Stimulated activated CD8-positive, alpha-beta memory T cell treated with anti-CD3 and anti-CD28 coated beads, Interleukin-12 subunit alpha, Interleukin-12 subunit beta, amount 100 ng/mL, for 24 hours (primary cell): ENCODE results near the gene OR4C11.

Experiments
- DNase-seq: peaks from one replicate; pipeline ENCODE4 v3.0.0-alpha.2; 2020; ENCODE audit errors: extremely low read depth

Gene OR4C11

GRCh38 chr11:55607545-55607944 lies at the start of gene OR4C11:
TSS of gene OR4C11 (minus strand) at chr11:55607645. CDS start at chr11:55604373, 3,272 bp downstream.
- no peak for DNase-seq

GRCh38 chr11:55655096-55655495 lies 47.7 kb upstream of the OR4C11 start:
- no peak for DNase-seq

GRCh38 chr11:55652560-55652959 lies 45.1 kb upstream of the OR4C11 start:
- no peak for DNase-seq

- no peak for DNase-seq
Measured at GRCh38 chr11:55648027-55648426, 40.6 kb upstream of the OR4C11 start, which contains the start of gene OR4S2. TSS of gene OR4S2 (plus strand) at chr11:55648327. CDS start at chr11:55650904, 2,577 bp downstream.

- no peak for DNase-seq
Measured at GRCh38 chr11:55634813-55635212, 27.4 kb upstream of the OR4C11 start, which contains the start of gene OR4P4. TSS of gene OR4P4 (plus strand) at chr11:55635113.

GRCh38 chr11:55624531-55624930 lies 17.1 kb upstream of the OR4C11 start:
- no peak for DNase-seq

GRCh38 chr11:55572548-55572947 lies 34.9 kb downstream of the OR4C11 start:
- no peak for DNase-seq

GRCh38 chr11:55571828-55572227 lies 35.6 kb downstream of the OR4C11 start, which contains the start of gene OR4C16:
TSS of gene OR4C16 (plus strand) at chr11:55572128. CDS start at chr11:55572128, 0 bp downstream.
- no peak for DNase-seq

GRCh38 chr11:55554169-55554568 lies 53.3 kb downstream of the OR4C11 start, which contains the start of gene OR4C15:
TSS of gene OR4C15 (plus strand) at chr11:55554469. CDS start at chr11:55554469, 0 bp downstream.
- no peak for DNase-seq
